Inflammatory macrophage (primary cell): ENCODE measurements around the gene TSPAN12.

Experiments
- DNase-seq, 2 donors: peaks; one replicate each; pipeline ENCODE4 v3.0.0-alpha.2; 2020 to 2022

Gene TSPAN12

GRCh38 chr7:120842121-120842621 lies 15.8 kb downstream of the TSPAN12 start:
- no peak for DNase-seq

- no peak for DNase-seq
These were observed 16.3 kb downstream of the TSPAN12 start for GRCh38 chr7:120841608-120842007.

GRCh38 chr7:120838281-120838682 lies 19.7 kb downstream of the TSPAN12 start:
- DNase-seq: no peak

GRCh38 chr7:120837599-120837998 lies 20.3 kb downstream of the TSPAN12 start:
- no peak for DNase-seq

DNA sequence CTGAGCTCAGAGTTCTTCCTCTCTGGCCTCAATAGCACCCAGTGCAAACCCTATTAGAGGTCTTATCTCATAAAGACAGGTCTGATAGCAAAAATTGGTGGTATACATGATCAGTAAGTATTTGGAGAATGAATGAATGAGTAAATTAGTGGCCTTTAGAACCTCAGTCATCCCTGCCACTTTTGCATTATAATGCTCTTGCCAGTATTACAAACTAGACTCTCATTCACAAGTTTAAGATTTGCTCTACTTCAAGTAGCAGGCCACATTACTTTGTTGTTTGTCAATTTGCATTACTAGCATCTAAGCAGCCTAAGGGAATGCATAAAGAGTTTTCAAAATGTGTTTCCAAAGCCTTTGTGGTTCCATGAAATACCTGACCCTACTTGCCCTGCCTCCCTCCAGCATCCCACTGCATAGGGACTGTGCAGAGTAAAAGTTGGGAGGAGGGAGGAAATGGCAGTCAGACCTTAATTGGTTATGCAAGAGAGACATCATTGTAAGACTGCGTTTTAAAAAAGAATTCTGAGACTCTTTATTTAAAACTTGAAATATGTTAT lies 21.3 kb downstream of the TSPAN12 start:
- DNase-seq: no peak

- no peak for DNase-seq
These were observed 23.2 kb downstream of the TSPAN12 start for GRCh38 chr7:120834726-120835125.

DNA sequence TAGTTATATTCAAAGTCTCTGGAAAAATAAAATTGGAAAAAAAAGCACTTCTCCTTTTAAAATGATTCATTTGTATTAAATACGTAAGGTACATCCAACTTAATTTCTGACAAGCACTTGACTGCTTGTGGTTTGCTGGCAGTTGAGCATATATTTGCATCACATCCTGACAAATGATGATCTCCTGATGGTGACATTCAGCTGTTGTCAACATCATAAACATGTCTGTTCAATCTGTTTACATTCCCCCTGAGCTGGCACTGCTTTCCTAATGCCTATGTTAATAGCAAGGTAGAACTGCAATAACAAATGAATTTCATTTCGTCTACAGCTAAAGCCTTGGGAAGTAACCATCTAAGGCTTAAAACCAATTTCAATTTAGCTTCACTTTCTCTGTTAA lies 24.4 kb downstream of the TSPAN12 start:
- DNase-seq: no peak

GRCh38 chr7:120832803-120833202 lies 25.1 kb downstream of the TSPAN12 start:
- DNase-seq: no peak

GRCh38 chr7:120831260-120831659 lies 26.7 kb downstream of the TSPAN12 start:
- DNase-seq: no peak

- DNase-seq: no peak
These were observed 28.5 kb downstream of the TSPAN12 start for GRCh38 chr7:120829487-120829886.

DNA sequence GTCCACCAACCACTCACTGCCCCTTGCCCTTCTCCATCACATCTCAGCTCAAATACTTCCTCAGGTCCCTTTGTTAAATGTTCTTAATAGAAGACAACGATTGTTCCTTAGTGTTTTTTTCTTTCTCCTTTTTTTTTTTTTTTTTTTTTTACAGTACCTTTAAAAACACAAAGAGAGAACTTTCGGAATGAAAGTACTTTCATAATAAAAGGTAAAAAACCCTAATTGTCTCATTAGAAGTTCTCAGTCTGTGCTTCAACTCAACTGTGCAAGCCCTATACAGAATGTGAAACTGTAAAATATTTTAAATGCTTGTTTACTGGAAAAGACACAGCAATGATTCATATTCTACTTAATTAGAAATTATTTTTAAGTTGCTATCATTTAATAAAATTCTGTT lies 29.4 kb downstream of the TSPAN12 start:
- DNase-seq: no peak

- DNase-seq: no peak
These were observed 30.4 kb downstream of the TSPAN12 start for GRCh38 chr7:120827371-120828118.

DNA sequence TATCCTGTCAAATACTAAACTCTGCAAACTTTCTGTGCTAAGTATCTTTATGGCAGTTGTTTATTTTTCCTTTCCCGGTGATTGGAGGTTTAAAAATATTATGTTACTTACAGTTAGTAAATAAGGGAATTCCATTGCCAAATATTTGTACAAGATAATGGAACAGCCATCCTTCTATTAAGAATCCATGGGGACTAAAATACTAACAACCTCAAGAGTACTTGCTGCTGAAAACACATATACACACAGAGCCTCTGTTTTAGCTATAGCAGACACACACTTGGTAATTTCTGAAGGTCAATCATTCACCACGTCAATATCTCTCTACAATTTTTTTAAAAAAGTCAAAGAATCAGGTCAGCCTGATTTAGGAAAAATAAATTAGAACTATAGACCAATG lies 32.4 kb downstream of the TSPAN12 start:
- no peak for DNase-seq

- DNase-seq: no peak
These were observed 32.8 kb downstream of the TSPAN12 start for GRCh38 chr7:120825152-120825551.

- no peak for DNase-seq
These were observed 38.1 kb downstream of the TSPAN12 start for GRCh38 chr7:120819861-120820260.

- DNase-seq: no peak
These were observed 40.1 kb downstream of the TSPAN12 start for GRCh38 chr7:120817851-120818250.

GRCh38 chr7:120814253-120814939 lies 43.5 kb downstream of the TSPAN12 start:
- no peak for DNase-seq

- DNase-seq: no peak
These were observed 44.2 kb downstream of the TSPAN12 start for GRCh38 chr7:120813546-120814252.

GRCh38 chr7:120813089-120813488 lies 44.9 kb downstream of the TSPAN12 start:
- no peak for DNase-seq

DNA sequence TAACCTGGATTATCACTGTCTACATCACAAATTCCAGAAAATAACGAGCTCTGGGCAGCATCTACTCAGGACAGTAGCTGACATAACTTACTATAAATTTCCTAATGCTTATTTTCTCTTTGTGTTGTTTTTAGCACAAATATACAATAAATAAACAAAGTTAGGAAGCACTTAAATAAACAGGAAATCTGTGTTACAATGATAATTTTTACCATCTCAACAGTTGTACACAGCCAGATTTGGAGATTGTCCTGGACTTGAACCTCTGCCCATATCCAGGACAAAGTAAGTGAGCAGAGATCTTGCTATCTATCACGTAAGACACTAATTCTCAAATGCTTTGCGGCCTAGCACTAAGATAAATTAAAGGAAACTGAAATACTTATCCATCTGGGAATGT lies 48.7 kb downstream of the TSPAN12 start:
- DNase-seq: no peak

DNA sequence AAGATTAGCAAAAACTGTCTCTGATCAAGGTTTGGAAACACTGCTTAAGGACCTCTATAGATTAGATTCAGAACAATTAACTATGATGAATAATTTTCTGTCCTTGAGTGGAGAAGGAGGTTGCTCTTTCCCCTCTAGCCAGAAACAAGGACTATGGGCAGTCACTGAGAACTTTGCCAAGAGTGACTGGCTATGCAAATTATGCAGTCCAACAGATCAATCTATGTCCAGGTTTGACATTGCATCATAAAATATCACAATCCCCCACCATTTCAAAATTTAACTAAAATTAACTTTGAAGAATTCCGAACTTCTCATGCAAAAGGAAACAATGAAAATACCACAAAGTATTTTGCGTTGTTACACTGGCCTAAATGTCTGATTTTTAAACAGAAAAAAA lies 50.6 kb downstream of the TSPAN12 start:
- DNase-seq: no peak

DNA sequence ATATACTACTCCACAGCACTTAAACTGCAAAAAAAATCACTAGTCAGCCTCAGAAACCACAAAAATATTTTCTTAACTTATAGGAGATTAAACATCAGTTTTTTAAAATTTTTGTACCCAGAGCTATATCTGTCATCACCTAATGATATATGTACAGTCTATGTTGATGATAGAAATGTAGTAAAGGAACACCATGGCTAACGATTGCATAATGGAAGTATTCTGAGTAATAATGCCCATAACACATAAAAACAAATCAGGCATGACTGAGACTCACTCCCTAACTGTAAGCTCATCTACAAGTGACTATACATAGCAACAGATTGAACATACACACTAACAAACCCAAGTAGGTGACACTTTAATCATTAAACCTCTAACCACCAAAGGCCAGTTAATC lies 51.3 kb downstream of the TSPAN12 start:
- no peak for DNase-seq
